K562 (cell line): Measurements from ENCODE around the gene HRC. TPM values are rescaled to one million over a fixed set of nuclear protein-coding genes. Genes with fewer than 3 reads are reported as not detected.
A peak's percentile ranks its signal among the peaks of the same experiment; 100 is the strongest.

Source experiments
- CC2D1A ChIP-seq: fragments of 450-650 bp; IDR thresholded peaks from 2 replicates; pipeline ENCODE4 v1.6.1; 2017; ENCODE audit warnings: mild to moderate bottlenecking
- E2F6 ChIP-seq, 2 experiments: IDR thresholded peaks; 2 replicates each; pipeline ENCODE4 v1.6.1; 2011; ENCODE audit warnings: borderline replicate concordance in 1 of 2, control low read depth in 1 of 2, low read depth in 1 of 2, low read length in 1 of 2, mild to moderate bottlenecking in 1 of 2, mixed read lengths in 1 of 2, moderate library complexity in 1 of 2; ENCODE audit not compliant: insufficient read depth in 1 of 2, insufficient read length in 1 of 2, poor library complexity in 1 of 2, severe bottlenecking in 1 of 2; ENCODE audit errors: extremely low read depth in 1 of 2
- HMGN3 ChIP-seq: IDR thresholded peaks from 2 replicates; pipeline ENCODE4 v1.6.1; 2011; ENCODE audit warnings: borderline replicate concordance, low read depth, mild to moderate bottlenecking, mixed read lengths, low read length; ENCODE audit not compliant: insufficient read length; ENCODE audit errors: extremely low read depth
- HOMEZ ChIP-seq: fragments of 250-450 bp; sonication (Bioruptor Pico); IDR thresholded peaks from 2 replicates; pipeline ENCODE4 v1.4.0; 2020; ENCODE audit warnings: mild to moderate bottlenecking, moderate library complexity
- JUN ChIP-seq, 2 experiments: sonication (generic) in 1 of 2; formaldehyde crosslinking in 1 of 2; IDR thresholded peaks; 2 replicates each; pipeline versions ENCODE4 v1.6.1 to v1.8.0; 2012 to 2022; ENCODE audit warnings: borderline replicate concordance in 2 of 2, mild to moderate bottlenecking in 2 of 2, improper control_type of control experiment in 1 of 2, low read depth in 1 of 2, low read length in 1 of 2, missing genetic modification reagents in 1 of 2
- JUNB ChIP-seq: fragments of 450-650 bp; formaldehyde crosslinking; conservative IDR thresholded peaks from 2 replicates; pipeline ENCODE4 v1.4.0; 2020; ENCODE audit warnings: mild to moderate bottlenecking
- NCOA4 ChIP-seq: fragments of 450-650 bp; IDR thresholded peaks from 2 replicates; pipeline ENCODE4 v1.6.1; 2018; ENCODE audit warnings: mild to moderate bottlenecking; ENCODE audit not compliant: partially characterized antibody
- PCBP2 ChIP-seq: fragments of 200-400 bp; formaldehyde crosslinking; IDR thresholded peaks from 2 replicates; pipeline ENCODE4 v1.6.1; 2018; ENCODE audit warnings: low read length, low read depth, mild to moderate bottlenecking, moderate library complexity; ENCODE audit not compliant: poor library complexity, severe bottlenecking
- RFX5 ChIP-seq: IDR thresholded peaks from 2 replicates; pipeline ENCODE4 v1.6.1; 2011; ENCODE audit warnings: low read depth, mild to moderate bottlenecking, improper control_type of control experiment, low read length
- SMAD2 ChIP-seq: fragments of 150-350 bp; IDR thresholded peaks from 2 replicates; pipeline ENCODE4 v1.6.1; 2014; ENCODE audit warnings: low read depth, mild to moderate bottlenecking, low read length
- TSC22D4 ChIP-seq: fragments of 450-650 bp; IDR thresholded peaks from 2 replicates; pipeline ENCODE4 v1.6.1; 2016; ENCODE audit warnings: missing genetic modification characterization, missing biosample characterization, control low read depth
- ZC3H8 ChIP-seq: fragments of 450-650 bp; IDR thresholded peaks from 2 replicates; pipeline ENCODE4 v1.6.1; 2017
- ZNF584 ChIP-seq: fragments of 200-800 bp; sonication (Bioruptor generic); IDR thresholded peaks from 2 replicates; pipeline ENCODE4 v1.6.1; 2016; ENCODE audit warnings: low read depth, mild to moderate bottlenecking, missing genetic modification characterization, missing compliant biosample characterization
- polyA plus RNA-seq, 8 experiments: library from polyadenylated mRNA; depleted of rRNA in 4 of 8; stranded (reverse) in 5 of 8; unstranded in 3 of 8; fragments of >200 nt; fragmentation: Nextera tagmentation in 2 of 8; fragmentation: Illumina TruSeq in 1 of 8; extraction: Ambion mirVana in 2 of 8; extraction: Trizol in 1 of 8; gene quantifications; 2 replicates each; pipeline versions ENCODE4 v1.2.1 to v1.2.3, GENCODE V29; 2011 to 2014; ENCODE audit warnings: inconsistent platforms in 1 of 8, missing spikeins in 1 of 8
- total RNA-seq, 7 experiments: library from RNA; depleted of rRNA in 6 of 7; stranded (reverse); fragments of >200 nt in 6 of 7; fragmentation: Illumina TruSeq in 2 of 7; extraction: Trizol in 2 of 7; gene quantifications; 2 replicates each; pipeline versions ENCODE4 v1.2.1 to v1.2.3, GENCODE V29; 2011 to 2021; ENCODE audit warnings: low replicate concordance in 1 of 7
- TF ChIP-seq, protein P1 (sequence below), 2 experiments: fragments of 450-650 bp; formaldehyde crosslinking in 1 of 2; IDR thresholded peaks; 2 replicates each; pipeline versions ENCODE4 v1.4.0 to v1.6.1; 2014 to 2020; ENCODE audit warnings: mild to moderate bottlenecking in 2 of 2, borderline replicate concordance in 1 of 2, low read depth in 1 of 2

The HRC gene
- total and polyA plus RNA-seq, 9 of the 15 experiments (the other 6 are each of a cell fraction or from before 2014, with no cell fraction given): 0.66 to 18.7 (median 13.1) TPM

GRCh38 chr19:49113762-49114629 lies 41.2 kb downstream of the HRC start, which contains the start of gene LIN7B (continued):
- no peak for TF ChIP-seq CC2D1A
- TF ChIP-seq HOMEZ (CRISPR knock-in tag): no peak
- TF ChIP-seq PCBP2: no peak
- TF ChIP-seq TSC22D4: no peak
- TF ChIP-seq E2F6 (IDR thresholded peaks at IDR 0.05; ENCODE audit: borderline replicate concordance in 1 of 2, extremely low read depth in 1 of 2, insufficient read depth in 1 of 2, insufficient read length in 1 of 2, low read depth in 1 of 2, low read length in 1 of 2, poor library complexity in 1 of 2, severe bottlenecking in 1 of 2): peak; percentile 81 to 94
- no peak for TF ChIP-seq JUNB
- TF ChIP-seq RFX5: no peak
- peak; percentile 26 for TF ChIP-seq NCOA4
- peak; percentile 65 for TF ChIP-seq HMGN3
- TF ChIP-seq, protein P1, sequence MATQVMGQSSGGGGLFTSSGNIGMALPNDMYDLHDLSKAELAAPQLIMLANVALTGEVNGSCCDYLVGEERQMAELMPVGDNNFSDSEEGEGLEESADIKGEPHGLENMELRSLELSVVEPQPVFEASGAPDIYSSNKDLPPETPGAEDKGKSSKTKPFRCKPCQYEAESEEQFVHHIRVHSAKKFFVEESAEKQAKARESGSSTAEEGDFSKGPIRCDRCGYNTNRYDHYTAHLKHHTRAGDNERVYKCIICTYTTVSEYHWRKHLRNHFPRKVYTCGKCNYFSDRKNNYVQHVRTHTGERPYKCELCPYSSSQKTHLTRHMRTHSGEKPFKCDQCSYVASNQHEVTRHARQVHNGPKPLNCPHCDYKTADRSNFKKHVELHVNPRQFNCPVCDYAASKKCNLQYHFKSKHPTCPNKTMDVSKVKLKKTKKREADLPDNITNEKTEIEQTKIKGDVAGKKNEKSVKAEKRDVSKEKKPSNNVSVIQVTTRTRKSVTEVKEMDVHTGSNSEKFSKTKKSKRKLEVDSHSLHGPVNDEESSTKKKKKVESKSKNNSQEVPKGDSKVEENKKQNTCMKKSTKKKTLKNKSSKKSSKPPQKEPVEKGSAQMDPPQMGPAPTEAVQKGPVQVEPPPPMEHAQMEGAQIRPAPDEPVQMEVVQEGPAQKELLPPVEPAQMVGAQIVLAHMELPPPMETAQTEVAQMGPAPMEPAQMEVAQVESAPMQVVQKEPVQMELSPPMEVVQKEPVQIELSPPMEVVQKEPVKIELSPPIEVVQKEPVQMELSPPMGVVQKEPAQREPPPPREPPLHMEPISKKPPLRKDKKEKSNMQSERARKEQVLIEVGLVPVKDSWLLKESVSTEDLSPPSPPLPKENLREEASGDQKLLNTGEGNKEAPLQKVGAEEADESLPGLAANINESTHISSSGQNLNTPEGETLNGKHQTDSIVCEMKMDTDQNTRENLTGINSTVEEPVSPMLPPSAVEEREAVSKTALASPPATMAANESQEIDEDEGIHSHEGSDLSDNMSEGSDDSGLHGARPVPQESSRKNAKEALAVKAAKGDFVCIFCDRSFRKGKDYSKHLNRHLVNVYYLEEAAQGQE (IDR thresholded peaks at IDR 0.05; ENCODE audit: borderline replicate concordance): peak; percentile 38
- TF ChIP-seq, protein P1 (CRISPR knock-in tag; IDR thresholded peaks at IDR 0.05; ENCODE audit: low read depth): no peak
- no peak for TF ChIP-seq ZNF584 (CRISPR knock-in tag)
- no peak for TF ChIP-seq SMAD2
- TF ChIP-seq ZC3H8: no peak
- TF ChIP-seq JUN (IDR thresholded peaks at IDR 0.05; ENCODE audit: borderline replicate concordance, low read depth, low read length): no peak
- no peak for TF ChIP-seq JUN (CRISPR knock-in tag; IDR thresholded peaks at IDR 0.05; ENCODE audit: borderline replicate concordance)
